ENCODE results near the gene RNF4. TPM values are rescaled to one million over a fixed set of nuclear protein-coding genes. Genes with fewer than 3 reads are reported as not detected.
"Not testable (repeated sequence)": the region's sequence is repeated elsewhere in the genome, so short reads cannot be mapped to it uniquely, and the experiment has no call there.

RNF4 gene
- total RNA-seq, 1 experiment from 2014 or later: 45.6 TPM

GRCh38 chr4:2511645-2512131, 42.8 kb downstream of the RNF4 start:
- BruUV-seq (replicated peaks): no TSS peak
- DNase-seq: no peak
- CTCF ChIA-PET: no interaction called here
- TF ChIP-seq CTCF (IDR thresholded peaks at IDR 0.05; ENCODE audit: unreplicated experiment): no peak
- Mint-ChIP-seq H3K27ac (ENCODE audit: unreplicated experiment) (peak overlapping the region; percentile 37), H3K9me3 (ENCODE audit: low read depth, unreplicated experiment) (no peaks in the 10 kb centered on the region), H3K27me3 (ENCODE audit: unreplicated experiment) (no peaks in the 10 kb centered on the region), H3K4me3 (ENCODE audit: low read depth, unreplicated experiment) (no peak overlapping the region), H3K4me1 (ENCODE audit: low read depth, unreplicated experiment) (no peaks in the 10 kb centered on the region), H3K36me3 (ENCODE audit: insufficient read depth, unreplicated experiment) (peaks cover 28% of the 10 kb centered on the region)
- intact Hi-C loops (cut with micrococcal nuclease; ENCODE audit: unreplicated experiment): no loop called here

- no peaks in the 10 kb centered on the region for H3K9me3 Mint-ChIP-seq (ENCODE audit: low read depth, unreplicated experiment)
- H3K4me1 Mint-ChIP-seq (ENCODE audit: low read depth, unreplicated experiment): no peaks in the 10 kb centered on the region
- CTCF ChIA-PET: no interaction called here
- intact Hi-C loops (cut with micrococcal nuclease; ENCODE audit: unreplicated experiment): no loop called here
- H3K4me3 Mint-ChIP-seq (ENCODE audit: low read depth, unreplicated experiment): no peak overlapping the region
- BruUV-seq (replicated peaks): no TSS peak
- no peaks in the 10 kb centered on the region for H3K27me3 Mint-ChIP-seq (ENCODE audit: unreplicated experiment)
- no peak for TF ChIP-seq CTCF (IDR thresholded peaks at IDR 0.05; ENCODE audit: unreplicated experiment)
- peaks cover 23% of the 10 kb centered on the region for H3K36me3 Mint-ChIP-seq (ENCODE audit: insufficient read depth, unreplicated experiment)
- H3K27ac Mint-ChIP-seq (ENCODE audit: unreplicated experiment): no peak overlapping the region
- DNase-seq: no peak
These were observed 43.7 kb downstream of the RNF4 start for GRCh38 chr4:2512396-2513135.

GRCh38 chr4:2514193-2514592, 45.3 kb downstream of the RNF4 start:
- H3K4me1 Mint-ChIP-seq (ENCODE audit: low read depth, unreplicated experiment); H3K27ac Mint-ChIP-seq (ENCODE audit: unreplicated experiment); CTCF ChIA-PET; H3K27me3 Mint-ChIP-seq (ENCODE audit: unreplicated experiment); DNase-seq; intact Hi-C loops (cut with micrococcal nuclease; ENCODE audit: unreplicated experiment); H3K9me3 Mint-ChIP-seq (ENCODE audit: low read depth, unreplicated experiment); H3K4me3 Mint-ChIP-seq (ENCODE audit: low read depth, unreplicated experiment): not testable (repeated sequence)
- TSS peak; percentile 43 for BruUV-seq (replicated peaks)
- H3K36me3 Mint-ChIP-seq (ENCODE audit: insufficient read depth, unreplicated experiment): peaks cover 16% of the 10 kb centered on the region

- DNase-seq; H3K27me3 Mint-ChIP-seq (ENCODE audit: unreplicated experiment); H3K27ac Mint-ChIP-seq (ENCODE audit: unreplicated experiment); H3K4me1 Mint-ChIP-seq (ENCODE audit: low read depth, unreplicated experiment); intact Hi-C loops (cut with micrococcal nuclease; ENCODE audit: unreplicated experiment); CTCF ChIA-PET; H3K4me3 Mint-ChIP-seq (ENCODE audit: low read depth, unreplicated experiment); BruUV-seq (replicated peaks); H3K9me3 Mint-ChIP-seq (ENCODE audit: low read depth, unreplicated experiment): not testable (repeated sequence)
- H3K36me3 Mint-ChIP-seq (ENCODE audit: insufficient read depth, unreplicated experiment): peaks cover 16% of the 10 kb centered on the region
These were observed 46.0 kb downstream of the RNF4 start for GRCh38 chr4:2514944-2515343.

- no peak overlapping the region for H3K4me3 Mint-ChIP-seq (ENCODE audit: low read depth, unreplicated experiment)
- BruUV-seq (replicated peaks): no TSS peak
- intact Hi-C loops (cut with micrococcal nuclease; ENCODE audit: unreplicated experiment): no loop called here
- no peak overlapping the region for H3K27ac Mint-ChIP-seq (ENCODE audit: unreplicated experiment)
- peaks cover 16% of the 10 kb centered on the region for H3K36me3 Mint-ChIP-seq (ENCODE audit: insufficient read depth, unreplicated experiment)
- no peaks in the 10 kb centered on the region for H3K9me3 Mint-ChIP-seq (ENCODE audit: low read depth, unreplicated experiment)
- CTCF ChIA-PET: no interaction called here
- H3K4me1 Mint-ChIP-seq (ENCODE audit: low read depth, unreplicated experiment): no peaks in the 10 kb centered on the region
- no peak for DNase-seq
- no peaks in the 10 kb centered on the region for H3K27me3 Mint-ChIP-seq (ENCODE audit: unreplicated experiment)
- no peak for TF ChIP-seq CTCF (IDR thresholded peaks at IDR 0.05; ENCODE audit: unreplicated experiment)
These were observed 47.1 kb downstream of the RNF4 start for GRCh38 chr4:2515830-2516550.
